ENCODE data around the gene SLC35E1.
"Not testable (repeated sequence)": the region's sequence is repeated elsewhere in the genome, so short reads cannot be mapped to it uniquely, and the experiment has no call there.

SLC35E1 gene

DNA sequence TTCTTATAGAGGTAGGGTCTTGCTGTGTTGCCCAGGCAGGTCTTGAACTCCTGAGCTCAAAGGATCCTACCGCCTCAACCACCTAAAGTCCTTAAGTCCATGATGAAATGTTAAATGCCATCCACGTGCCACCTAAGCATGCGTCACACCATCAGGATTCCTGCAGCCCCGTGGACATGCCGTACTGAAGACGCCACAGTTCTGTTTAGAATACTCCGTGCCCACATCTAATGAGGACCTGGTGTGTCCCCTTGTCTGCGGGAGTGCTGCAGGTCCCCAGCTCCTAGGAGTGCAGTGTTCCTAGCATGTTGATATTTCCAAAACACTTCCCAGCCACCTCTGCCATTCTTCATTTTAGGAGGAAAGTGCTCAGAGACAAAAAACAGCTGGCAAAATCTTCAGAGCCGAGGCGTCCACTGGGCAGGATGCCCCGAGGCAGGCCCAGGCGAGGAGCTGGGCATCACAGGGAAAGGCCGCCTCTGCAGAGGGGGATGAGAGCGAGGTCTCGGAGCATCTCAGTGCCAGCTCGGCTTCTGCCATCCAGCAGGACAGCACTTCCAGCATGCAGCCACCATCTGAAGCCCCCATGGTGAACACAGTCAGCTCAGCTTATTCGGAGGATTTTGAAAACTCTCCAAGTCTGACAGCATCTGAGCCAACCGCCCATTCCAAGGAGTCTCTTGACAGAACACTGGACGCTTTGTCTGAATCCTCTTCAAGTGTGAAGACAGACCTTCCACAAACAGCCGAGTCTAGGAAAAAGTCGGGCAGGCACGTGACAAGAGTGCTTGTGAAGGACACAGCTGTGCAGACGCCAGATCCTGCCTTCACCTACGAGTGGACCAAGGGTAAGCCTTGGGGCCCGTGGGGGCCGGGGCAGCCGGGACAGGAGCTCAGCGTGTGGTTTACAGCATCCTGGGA lies 62.8 kb downstream of the SLC35E1 start:
- no peak overlapping the region for H3K4me3 ChIP-seq (ENCODE audit: low read depth, low read length)
- TF ChIP-seq, protein P1, sequence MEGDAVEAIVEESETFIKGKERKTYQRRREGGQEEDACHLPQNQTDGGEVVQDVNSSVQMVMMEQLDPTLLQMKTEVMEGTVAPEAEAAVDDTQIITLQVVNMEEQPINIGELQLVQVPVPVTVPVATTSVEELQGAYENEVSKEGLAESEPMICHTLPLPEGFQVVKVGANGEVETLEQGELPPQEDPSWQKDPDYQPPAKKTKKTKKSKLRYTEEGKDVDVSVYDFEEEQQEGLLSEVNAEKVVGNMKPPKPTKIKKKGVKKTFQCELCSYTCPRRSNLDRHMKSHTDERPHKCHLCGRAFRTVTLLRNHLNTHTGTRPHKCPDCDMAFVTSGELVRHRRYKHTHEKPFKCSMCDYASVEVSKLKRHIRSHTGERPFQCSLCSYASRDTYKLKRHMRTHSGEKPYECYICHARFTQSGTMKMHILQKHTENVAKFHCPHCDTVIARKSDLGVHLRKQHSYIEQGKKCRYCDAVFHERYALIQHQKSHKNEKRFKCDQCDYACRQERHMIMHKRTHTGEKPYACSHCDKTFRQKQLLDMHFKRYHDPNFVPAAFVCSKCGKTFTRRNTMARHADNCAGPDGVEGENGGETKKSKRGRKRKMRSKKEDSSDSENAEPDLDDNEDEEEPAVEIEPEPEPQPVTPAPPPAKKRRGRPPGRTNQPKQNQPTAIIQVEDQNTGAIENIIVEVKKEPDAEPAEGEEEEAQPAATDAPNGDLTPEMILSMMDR (IDR thresholded peaks at IDR 0.05; ENCODE audit: low read depth, low read length), result no peak

GRCh38 chr19:16508546-16508945 lies 63.7 kb downstream of the SLC35E1 start:
- TF ChIP-seq, protein P1 (IDR thresholded peaks at IDR 0.05; ENCODE audit: low read depth, low read length), result no peak

GRCh38 chr19:16506961-16507360 lies 65.3 kb downstream of the SLC35E1 start:
- H3K4me3 ChIP-seq (ENCODE audit: low read depth, low read length), result no peak overlapping the region
- TF ChIP-seq, protein P1 (IDR thresholded peaks at IDR 0.05; ENCODE audit: low read depth, low read length), result no peak

More at GRCh38 chr19:16508546-16508945, 63.7 kb downstream of the SLC35E1 start:
- H3K4me3 ChIP-seq (ENCODE audit: low read depth, low read length), result no peak overlapping the region

DNA sequence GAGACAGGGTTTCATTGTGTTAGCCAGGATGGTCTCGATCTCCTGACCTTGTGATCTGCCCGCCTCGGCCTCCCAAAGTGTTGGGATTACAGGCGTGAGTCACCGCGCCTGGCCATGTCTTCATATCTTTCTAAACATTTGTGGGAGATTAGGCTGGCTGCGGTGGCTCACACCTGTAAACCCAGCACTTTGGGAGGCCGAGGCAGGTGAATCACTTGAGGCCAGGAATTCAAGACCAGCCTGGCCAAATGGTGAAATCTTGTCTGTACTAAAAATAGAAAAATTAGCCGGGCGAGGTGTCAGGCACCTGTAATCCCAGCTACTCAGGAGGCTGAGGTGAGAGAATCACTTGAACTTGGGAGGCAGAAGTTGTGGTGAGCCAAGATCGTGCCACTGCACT lies 66.1 kb downstream of the SLC35E1 start:
- H3K4me3 ChIP-seq (ENCODE audit: low read depth, low read length), result not testable (repeated sequence)

- TF ChIP-seq, protein P1 (IDR thresholded peaks at IDR 0.05; ENCODE audit: low read depth, low read length), result no peak
- no peak overlapping the region for H3K4me3 ChIP-seq (ENCODE audit: low read depth, low read length)
These were observed 67.9 kb downstream of the SLC35E1 start for GRCh38 chr19:16504271-16504670.

Measured in WI38 (cell line).